H1 (cell line): ENCODE data around the gene PLPPR3.

ENCODE experiments used
- BRCA1 ChIP-seq: IDR thresholded peaks from 2 replicates; pipeline ENCODE4 v1.6.1; 2012; ENCODE audit warnings: low read depth, low read length, improper control_type of control experiment
- CTCF ChIP-seq, 3 experiments: IDR thresholded peaks; 1 replicate in 2 of 3; 2 replicates in 1 of 3; pipeline versions ENCODE4 v1.5.1 to v1.6.1; 2011; ENCODE audit warnings: low read length in 3 of 3, mild to moderate bottlenecking in 3 of 3, inconsistent platforms in 2 of 3, low read depth in 1 of 3, moderate library complexity in 1 of 3; ENCODE audit not compliant: insufficient read depth in 1 of 3; ENCODE audit errors: control extremely low read depth in 1 of 3
- EZH2 ChIP-seq: fragments of 200-600 bp; sonication (generic); IDR thresholded peaks from 2 replicates; pipeline ENCODE4 v1.7.1; 2012; ENCODE audit warnings: low read depth, mild to moderate bottlenecking, moderate library complexity, low read length, inconsistent platforms; ENCODE audit not compliant: severe bottlenecking
- NANOG ChIP-seq: IDR thresholded peaks from 2 replicates; pipeline ENCODE4 v1.6.1; 2011; ENCODE audit warnings: low read length, low read depth, mild to moderate bottlenecking, inconsistent platforms; ENCODE audit not compliant: insufficient read depth, poor library complexity, severe bottlenecking
- POLR2AphosphoS5 ChIP-seq: IDR thresholded peaks from 2 replicates; pipeline ENCODE4 v1.6.1; 2011; ENCODE audit warnings: low read depth, low read length
- SP1 ChIP-seq: IDR thresholded peaks from 2 replicates; pipeline ENCODE4 v1.6.1; 2011; ENCODE audit warnings: low read depth, low read length
- TEAD4 ChIP-seq: IDR thresholded peaks from 2 replicates; pipeline ENCODE4 v1.6.1; 2012; ENCODE audit warnings: low read depth, low read length, inconsistent platforms, mixed read lengths

GRCh38 chr19:814152-815078, 7.3 kb downstream of the PLPPR3 start:
- TF ChIP-seq CTCF (IDR thresholded peaks at IDR 0.05; ENCODE audit: control extremely low read depth in 1 of 3, insufficient read depth in 1 of 3, low read depth in 1 of 3, low read length in 3 of 3): no peak
- no peak for TF ChIP-seq NANOG
- no peak for TF ChIP-seq TEAD4
- TF ChIP-seq EZH2: no peak
- TF ChIP-seq SP1: no peak
- TF ChIP-seq POLR2AphosphoS5: peak; percentile 54
- no peak for TF ChIP-seq BRCA1
